Endometrium (tissue), 2 donors: ENCODE measurements around the gene ZXDC.

Experiments
- FAIRE-seq: peaks from 2 replicates; lab custom pipeline; 2012; peaks lifted over from hg19 to GRCh38; lab: Jason Lieb, UNC
- donor health status: control.
- donor health status: control.

ZXDC gene

DNA sequence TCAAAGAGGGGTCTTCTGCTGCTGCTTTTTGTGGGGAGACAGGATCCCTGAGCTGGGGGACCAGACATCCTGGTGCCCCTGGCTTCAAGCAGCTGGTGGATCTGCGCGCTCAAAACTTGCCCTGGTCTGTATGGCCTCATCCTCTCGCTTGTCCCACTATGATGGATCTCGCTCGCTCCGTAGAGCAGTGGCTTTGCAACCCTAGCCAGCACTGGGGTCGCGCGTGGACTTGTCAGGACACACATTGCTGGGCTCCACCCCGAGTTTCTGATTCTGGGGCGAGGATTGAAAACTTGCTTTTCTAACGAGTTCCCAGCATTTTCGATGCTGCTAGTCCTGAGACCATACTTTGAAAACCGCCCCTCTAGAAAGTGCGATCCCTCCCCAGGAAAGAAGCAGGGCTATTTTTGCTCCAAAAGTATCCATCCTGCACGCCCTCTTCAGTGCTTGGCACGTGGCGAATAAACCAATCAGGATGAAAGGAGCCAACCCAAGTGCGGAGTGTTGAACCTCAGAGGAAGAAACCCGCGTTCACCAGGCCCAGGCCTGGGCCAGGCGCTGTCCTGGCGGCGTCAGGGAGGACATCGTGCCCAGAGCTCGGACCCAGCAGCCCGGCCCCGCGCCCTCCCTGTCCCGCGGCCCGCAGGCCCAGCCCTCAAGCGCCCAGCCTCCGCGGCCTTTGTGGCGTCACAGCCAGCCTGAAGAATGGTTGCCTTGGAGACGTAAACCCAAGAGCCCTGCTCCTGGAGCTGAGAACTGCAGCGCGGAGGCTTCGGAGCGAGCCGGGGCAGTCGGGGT is 81.3 kb downstream of the ZXDC start, which contains the start of gene CFAP100:
Gene CFAP100, plus strand, starts transcription at position 731 of the 798 bp plus-strand sequence. CDS start 1,092 bp downstream, outside the sequence.
- no peak for FAIRE-seq

DNA sequence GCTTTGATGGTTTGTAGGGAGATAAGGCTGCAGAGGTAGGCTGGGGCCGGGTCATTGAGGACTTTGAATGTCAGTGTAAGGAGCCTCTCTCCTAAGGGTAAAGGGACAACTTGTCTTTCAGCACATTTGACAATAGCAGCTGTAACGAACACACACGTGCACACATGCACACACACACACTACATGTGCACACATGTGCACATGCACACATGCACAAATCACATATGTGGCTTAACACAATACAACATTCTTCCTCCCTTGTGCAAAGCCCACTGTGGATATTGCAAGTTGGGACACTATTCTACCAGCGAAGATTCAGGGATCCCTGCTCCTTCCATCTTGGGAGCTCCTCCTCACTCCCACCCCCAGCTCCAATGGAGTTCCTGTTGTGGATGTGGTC is 82.1 kb downstream of the ZXDC start:
- no peak for FAIRE-seq

DNA sequence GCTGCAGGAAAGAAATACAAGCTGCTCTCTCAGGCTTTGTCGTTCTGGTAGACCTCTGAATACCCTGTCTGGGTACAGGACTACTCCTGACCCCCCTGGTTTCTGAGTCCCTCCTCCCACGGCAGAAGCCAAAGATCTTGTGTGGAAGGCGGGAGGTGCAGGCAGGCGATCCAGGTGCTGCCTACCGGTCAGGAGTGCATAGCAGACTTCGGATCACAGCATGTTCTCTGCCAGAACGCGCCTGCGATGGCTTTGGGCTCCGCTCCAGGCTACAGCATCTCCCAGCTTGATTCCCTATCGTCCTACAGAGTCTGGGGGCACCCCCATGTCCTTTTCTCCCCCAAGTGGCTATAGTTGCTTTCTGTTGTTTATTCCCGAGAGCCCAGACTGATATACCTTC is 83.4 kb downstream of the ZXDC start:
- no peak for FAIRE-seq

DNA sequence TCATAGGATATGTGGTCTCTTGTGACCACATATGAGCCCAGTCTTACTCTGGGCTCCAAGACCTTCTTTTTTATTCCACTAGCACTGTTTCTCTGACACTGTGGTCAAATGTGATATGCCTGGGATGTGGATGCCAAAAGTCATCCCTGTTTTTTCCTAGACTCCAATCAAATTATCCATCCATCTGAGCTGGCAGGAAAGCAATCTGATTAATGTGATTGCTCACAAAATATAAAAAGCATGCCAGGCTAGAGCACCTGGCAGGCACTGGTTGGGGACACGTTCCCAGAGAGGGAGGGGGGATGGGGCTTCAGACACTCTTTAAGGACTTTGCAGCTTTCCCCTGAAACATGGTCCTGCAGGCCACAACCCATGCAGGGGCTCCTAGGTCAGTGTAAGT is 84.1 kb downstream of the ZXDC start:
- no peak for FAIRE-seq

DNA sequence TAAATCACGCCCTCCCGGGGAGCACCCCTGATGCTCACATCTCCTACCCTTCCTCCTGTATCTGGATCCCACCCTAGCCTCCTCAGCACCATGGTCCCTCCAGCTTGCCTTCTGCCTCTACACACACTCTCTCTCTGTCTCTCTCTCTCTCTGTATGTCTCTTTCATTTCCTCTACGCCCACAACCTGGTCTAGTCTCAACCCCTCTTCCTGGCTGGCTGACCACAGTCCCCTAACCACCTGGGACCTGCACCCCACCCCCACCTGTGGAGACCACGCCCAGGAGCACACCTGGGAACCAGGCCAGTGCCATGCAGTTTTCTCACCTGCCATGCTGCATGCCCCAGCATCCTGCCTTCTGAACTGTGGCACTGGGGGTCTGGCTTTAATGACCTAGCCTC is 84.9 kb downstream of the ZXDC start:
- FAIRE-seq: no peak

DNA sequence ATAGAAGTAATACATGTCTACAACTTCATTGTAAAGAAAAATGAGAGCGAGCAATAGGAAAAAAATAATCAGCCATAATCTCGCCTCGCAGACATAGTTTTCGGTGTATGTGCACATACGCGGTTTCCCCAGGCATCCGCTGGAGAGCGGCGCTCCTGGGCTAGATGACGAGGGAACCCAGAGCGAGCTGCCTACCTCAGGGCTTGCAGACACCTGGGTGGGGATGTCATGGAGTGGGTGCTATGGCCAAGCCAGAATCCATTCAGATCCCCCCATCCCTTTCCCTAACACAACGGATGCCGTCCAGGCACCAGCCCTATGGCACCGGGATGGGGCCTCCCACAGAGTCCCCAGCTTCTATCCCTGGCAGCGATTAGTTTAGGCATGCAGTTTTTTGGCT is 85.5 kb downstream of the ZXDC start:
- FAIRE-seq: no peak

DNA sequence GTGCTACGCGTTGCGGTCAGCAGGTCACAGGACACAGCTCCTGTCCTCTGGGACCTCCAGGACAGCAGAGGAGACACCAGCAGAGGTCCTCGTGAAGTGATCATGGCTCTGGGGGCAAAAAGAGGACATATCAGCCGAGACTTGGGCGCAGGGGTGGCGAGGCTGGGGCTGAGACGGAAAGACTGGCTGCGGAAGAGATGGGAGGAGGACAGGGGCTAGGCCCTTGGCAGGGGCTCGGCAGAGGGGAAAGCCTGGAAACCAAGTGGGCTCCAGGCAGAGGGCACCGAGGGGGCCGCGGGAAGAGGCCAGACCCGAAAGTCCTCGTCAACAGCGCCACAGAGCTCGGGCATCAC is 85.9 kb downstream of the ZXDC start:
- no peak for FAIRE-seq

DNA sequence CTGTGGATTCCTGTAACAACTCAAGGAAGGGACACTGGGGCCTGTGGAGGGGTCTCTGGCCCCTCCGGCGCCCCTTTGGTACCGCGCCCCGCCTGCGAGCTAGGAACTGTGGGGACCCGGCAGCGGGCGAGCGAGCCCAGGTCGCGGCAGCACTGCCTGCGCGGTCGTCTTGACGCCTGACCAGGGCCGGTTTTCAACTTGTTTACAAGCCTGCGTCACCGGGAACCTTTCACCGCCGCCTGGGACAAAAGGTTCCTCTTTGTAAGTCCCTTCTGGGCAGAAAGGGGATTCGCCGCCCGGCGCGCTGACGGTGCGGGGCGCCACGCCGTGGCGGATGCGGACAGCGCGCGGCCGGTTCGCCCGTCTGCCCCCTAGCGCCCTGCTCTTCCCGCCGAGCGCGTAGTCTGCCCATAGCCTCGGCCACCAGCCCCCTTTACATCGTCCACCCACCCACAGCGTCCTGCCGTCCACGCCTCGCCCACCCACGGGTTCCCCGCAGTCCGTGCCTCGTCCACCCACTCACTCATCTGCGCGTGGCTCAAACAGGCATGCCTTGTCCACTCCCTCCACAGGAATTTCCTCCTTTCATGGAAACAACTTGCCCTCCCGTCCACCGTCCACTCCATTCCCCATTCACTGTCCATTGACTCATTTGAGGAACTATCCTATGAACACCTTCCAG is 86.4 kb downstream of the ZXDC start:
- no peak for FAIRE-seq
